Measurements from ENCODE around the gene ANO2.

Gene ANO2

GRCh38 chr12:5723711-5724252, 221.3 kb downstream of the ANO2 start:
- no peak for DNase-seq (ENCODE audit: low read depth in 3 of 3)

DNA sequence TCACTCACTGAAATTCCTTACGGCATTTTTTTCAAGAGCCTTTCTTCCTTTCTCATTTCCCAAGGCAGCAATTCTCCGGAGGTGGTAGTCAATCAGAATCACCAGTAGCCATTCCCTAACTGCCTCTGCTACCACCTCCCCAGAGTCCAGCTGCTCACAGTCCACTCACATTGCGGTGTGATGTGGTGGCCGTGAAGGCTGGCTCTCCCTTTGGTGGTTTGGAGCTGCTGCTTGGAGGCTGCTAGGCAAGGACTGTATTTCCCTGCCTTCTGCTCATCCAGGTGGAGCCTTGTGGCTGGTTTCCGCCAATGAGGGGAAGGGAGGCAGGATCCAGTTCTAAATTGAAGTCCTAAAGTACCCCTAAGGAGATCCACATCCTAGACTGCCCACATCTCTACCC, 222.0 kb downstream of the ANO2 start:
- no peak for DNase-seq (ENCODE audit: low read depth in 3 of 3)

GRCh38 chr12:5720381-5721005, 224.6 kb downstream of the ANO2 start:
- no peak for DNase-seq (ENCODE audit: low read depth in 3 of 3)

DNA sequence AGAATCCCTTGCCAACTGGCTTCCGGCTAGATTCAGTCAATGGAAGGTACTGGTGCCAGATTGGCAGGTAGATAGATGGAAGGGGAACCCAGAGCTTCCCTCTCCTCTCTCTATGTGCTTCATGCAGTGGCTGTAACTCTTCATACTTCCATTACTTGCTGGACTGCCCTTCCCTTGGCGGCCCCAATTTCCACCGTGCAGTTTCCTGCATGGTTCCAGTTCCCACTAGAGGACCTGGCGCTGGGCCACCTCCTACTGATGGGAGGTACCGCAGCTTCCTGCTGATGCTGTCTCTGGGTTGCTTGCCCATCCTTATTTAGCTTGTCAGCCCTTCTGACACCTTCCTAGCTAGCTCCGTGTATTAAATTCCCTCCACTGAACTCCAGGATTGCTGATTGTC, 226.4 kb downstream of the ANO2 start:
- DNase-seq (ENCODE audit: low read depth in 3 of 3) = no peak

DNA sequence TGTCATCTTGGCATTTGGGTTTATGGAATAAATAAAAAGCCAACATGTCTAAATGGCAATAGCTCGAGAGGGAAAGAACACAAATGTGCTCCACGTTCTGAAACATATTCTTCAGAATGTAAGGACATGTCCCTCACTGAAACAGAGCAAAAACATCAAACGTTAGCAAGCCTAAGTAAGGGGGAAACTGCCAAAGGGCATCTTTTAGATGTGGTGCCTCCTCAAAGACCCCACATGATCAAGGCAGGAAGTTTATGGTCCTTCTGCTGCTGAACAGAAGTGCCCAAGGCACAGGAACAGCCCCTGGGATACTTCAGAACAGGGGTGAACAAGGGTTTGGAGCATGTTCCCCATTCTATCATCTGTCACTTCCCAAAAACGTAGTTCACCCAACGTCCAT, 227.0 kb downstream of the ANO2 start:
- DNase-seq (ENCODE audit: low read depth in 3 of 3) = no peak

DNA sequence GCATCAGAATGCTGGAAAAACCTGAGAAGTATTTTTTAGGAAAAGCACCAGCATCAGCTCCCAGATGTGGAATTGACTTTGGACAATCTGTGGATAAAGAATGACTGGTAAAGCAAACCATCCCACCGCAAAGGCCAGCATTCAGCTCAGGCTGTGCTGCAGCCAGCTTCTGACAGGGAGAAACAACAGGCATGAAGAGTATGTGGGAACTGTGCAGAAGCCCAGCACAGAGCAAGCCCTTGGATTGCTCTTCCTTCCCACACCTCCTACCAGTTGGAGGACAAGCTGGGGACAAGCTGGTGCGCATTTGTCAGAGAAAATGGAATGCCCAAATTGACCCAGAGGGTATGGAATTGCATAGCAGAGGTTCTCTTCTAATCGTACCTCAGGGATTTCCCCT, 228.1 kb downstream of the ANO2 start:
- DNase-seq (ENCODE audit: low read depth in 3 of 3) = no peak

DNA sequence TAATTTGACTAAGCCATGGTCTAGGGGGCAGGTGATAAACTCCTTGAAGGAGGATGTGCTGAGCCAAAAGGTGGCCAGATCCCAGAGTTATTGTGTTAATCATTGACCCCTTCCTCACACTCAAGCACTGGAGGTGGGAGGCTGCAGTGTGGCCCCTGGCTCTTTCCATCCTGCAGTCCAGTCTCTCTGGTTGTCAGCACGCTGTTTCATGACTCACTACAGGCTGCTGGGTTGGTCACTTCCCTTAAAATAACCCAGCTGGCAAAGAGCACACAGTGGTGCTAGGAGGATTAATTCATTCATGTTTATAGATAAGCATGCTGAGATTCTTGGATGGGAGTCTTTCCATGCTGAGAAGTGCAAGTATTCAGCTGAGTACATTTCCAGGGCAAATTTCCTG, 228.9 kb downstream of the ANO2 start:
- DNase-seq (ENCODE audit: low read depth in 3 of 3) = no peak

- no peak for DNase-seq (ENCODE audit: low read depth in 3 of 3)
These were observed 230.0 kb downstream of the ANO2 start for GRCh38 chr12:5715021-5715420.

GRCh38 chr12:5713599-5714081, 231.4 kb downstream of the ANO2 start:
- no peak for DNase-seq (ENCODE audit: low read depth in 3 of 3)

GRCh38 chr12:5710260-5710878, 234.7 kb downstream of the ANO2 start:
- DNase-seq (ENCODE audit: low read depth in 3 of 3) = no peak

DNA sequence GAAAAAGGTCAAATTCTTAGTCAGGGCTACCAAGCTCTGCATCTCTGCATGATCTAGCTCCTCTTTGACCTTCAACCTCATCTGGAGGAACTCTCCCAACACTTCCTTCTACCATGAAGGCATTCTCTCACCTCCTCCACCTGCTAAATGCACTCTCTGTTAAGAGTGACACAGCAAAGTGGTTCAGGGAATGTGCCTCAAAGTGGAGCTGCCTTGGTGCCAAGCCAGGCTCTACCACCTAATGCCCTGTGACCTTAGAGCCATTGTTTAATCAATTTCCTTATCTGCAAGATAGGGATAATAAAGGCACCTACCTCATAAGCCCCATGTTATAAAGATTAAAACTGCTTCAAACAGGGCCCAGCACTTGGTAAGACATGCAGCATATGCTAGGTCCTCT, 236.7 kb downstream of the ANO2 start:
- DNase-seq (ENCODE audit: low read depth in 3 of 3) = no peak

DNA sequence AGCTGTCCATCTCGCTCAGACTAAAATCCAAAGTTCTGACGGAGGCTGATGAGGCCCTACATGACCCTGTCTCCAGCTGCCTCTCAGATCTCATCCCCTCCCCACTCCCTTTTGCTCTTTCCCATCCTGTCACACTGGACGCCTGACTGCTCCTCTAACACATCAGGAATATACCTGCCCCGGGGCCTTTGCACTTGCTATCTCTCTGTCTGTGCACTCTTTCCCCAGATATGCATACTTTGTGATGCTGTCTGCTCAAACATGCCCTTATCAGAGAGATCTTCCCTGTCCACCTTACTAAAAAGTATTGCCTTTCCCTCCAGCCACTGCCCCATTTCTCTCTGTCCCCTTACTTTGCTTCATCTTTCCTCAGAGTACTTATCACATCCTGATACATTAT, 238.8 kb downstream of the ANO2 start:
- no peak for DNase-seq (ENCODE audit: low read depth in 3 of 3)

DNA sequence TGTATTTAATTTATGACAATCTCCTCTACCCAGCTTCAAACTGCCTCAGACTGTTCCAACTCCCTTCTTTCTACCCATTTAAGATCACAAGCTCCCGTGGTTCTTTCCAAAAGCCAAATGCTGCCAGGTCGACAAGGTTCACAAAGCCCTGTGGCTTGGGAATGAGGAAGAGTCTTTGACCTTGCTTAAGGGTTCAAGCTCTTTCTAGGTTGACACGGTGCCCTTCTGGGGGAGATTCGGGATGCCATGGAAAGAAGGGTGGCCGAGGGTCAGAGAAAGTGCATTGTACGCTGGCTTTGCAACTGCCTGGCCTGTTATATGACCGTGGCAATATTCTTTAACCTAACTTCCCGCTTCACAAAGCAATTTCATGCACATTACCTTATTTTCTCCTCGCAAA, 239.3 kb downstream of the ANO2 start:
- DNase-seq (ENCODE audit: low read depth in 3 of 3) = no peak

DNA sequence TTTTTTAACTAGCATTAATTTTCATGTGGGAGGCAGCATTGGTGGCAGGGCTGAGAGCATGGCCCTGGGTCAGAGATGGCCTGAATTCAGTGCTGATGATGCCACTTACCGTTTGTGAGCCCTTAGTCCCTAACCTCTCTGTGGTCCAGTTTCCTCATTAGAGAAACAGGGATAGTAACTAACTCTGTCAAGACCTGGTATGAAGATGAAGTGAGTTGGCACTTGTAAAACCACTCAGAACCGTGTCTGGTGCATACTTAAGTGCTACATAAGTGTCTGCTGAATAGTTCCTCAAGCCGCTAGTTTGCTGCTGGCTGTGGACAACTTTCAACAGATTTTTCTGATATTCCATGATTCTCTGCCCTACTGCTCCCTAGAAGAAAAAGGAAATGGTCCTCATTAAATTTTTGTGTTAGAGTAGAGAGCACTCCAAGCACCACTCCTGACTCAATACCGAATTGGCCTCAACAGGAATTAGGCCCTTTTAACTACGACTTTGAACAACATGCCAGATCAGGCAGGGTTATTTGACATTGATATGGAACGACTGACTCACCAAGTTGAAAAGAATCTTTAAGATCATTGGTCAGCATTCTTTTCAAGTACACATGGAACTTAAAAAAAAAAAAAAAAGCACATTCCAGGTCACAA, 250.2 kb downstream of the ANO2 start:
- no peak for DNase-seq (ENCODE audit: low read depth in 3 of 3)

- DNase-seq (ENCODE audit: low read depth in 3 of 3) = no peak
These were observed 252.2 kb downstream of the ANO2 start for GRCh38 chr12:5692850-5693249.

- DNase-seq (ENCODE audit: low read depth in 3 of 3) = no peak
These were observed 253.1 kb downstream of the ANO2 start for GRCh38 chr12:5691943-5692342.

- no peak for DNase-seq (ENCODE audit: low read depth in 3 of 3)
These were observed 254.8 kb downstream of the ANO2 start for GRCh38 chr12:5690240-5690639.

- no peak for DNase-seq (ENCODE audit: low read depth in 3 of 3)
These were observed 255.3 kb downstream of the ANO2 start for GRCh38 chr12:5689773-5690172.

DNA sequence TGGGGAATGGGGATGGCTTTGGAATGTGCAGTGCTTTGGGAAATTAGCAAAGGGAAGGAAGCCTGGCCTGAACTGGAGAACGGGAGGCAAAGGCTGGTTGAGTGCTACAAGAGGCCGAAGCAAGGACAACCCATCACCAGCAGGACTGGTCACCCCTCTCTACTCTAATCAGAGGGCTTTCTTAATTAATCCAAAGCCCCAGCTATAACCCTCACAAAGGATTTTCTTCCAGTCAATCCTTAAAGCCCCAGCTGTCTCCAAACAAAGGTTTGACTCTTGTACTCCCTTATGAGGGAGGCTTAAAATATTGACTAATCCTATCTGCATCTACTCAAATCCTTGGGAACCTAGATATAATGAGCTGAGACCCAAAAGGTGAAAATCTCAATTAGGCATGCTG, 256.8 kb downstream of the ANO2 start:
- no peak for DNase-seq (ENCODE audit: low read depth in 3 of 3)

DNA sequence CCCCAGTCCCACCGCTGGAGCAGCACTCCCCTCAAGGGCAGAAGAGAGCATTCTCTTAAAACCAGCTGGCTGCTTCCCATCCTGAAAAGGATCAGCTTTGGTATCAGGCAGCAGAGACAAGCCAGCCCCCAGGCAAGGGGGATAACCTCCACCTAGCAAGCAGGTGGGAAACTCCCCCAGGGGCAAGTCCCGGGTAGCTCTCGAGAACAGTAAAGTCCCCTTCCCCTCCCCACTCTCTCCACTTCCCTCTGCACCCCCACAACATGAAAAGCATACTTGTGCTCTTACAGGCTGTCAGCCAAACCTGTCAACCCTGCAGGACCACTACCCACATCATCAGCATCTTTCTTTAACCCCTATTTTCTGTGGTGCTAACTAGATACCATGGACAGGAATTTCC, 259.1 kb downstream of the ANO2 start:
- DNase-seq (ENCODE audit: low read depth in 3 of 3) = no peak

- DNase-seq (ENCODE audit: low read depth in 3 of 3) = no peak
These were observed 260.1 kb downstream of the ANO2 start for GRCh38 chr12:5684989-5685388.

DNA sequence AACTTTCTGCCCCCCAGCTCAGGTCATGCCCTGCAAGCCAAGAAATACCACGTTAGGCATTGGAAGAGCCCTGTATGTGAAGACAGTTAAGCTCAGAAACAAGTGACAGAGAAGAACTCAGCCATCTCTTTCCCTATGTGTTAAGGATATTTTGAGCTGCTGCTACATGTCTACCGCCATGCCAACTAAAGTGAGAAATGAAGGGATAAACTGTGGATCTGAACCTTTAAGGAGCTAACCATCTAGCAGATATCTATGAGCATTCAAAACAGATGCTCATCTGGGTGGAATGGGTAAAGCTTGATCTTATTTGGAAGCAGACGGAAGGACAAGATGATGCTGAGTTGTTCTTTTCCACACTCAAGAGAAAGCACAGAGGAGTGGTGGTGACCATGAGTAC, 262.5 kb downstream of the ANO2 start:
- DNase-seq (ENCODE audit: low read depth in 3 of 3) = no peak

- no peak for DNase-seq (ENCODE audit: low read depth in 3 of 3)
These were observed 266.9 kb downstream of the ANO2 start for GRCh38 chr12:5678176-5678575.

All from stimulated activated CD4-positive, alpha-beta T cell treated with anti-CD3 and anti-CD28 coated beads, TNF-alpha, amount 100 ng/mL, for 4 hours (primary cell).